HCT116 (cell line): ENCODE data around the gene DTNB. TPM values are rescaled to one million over a fixed set of nuclear protein-coding genes. Genes with fewer than 3 reads are reported as not detected.
A peak's percentile ranks its signal among the peaks of the same experiment; 100 is the strongest.

Experiments used
- ATAC-seq: fragments of 200-7000 bp; cut with Tn5 transposase; 2 replicates; pipeline ENCODE4 v1.9.1; 2020; ENCODE audit warnings: mild to moderate bottlenecking, moderate library complexity
- BruUV-seq: library from RNA; stranded (reverse); fragments of 400-500 nt; replicated peaks from 2 replicates; lab custom pipeline; 2021; lab: Mats Ljungman, UMichigan
- CTCF ChIA-PET: fragments of 300-600 bp; sonication (Branson Sonifier 250); formaldehyde crosslinking; loops from one replicate; lab custom pipeline; 2021; ENCODE audit warnings: antibody characterized with exemption; lab: Charles Lee
- POLR2A ChIA-PET: fragments of 300-600, 350-600 bp; sonication (Branson Sonifier 250); formaldehyde crosslinking; loops from one replicate; lab custom pipeline; 2021; ENCODE audit warnings: antibody characterized with exemption; lab: Charles Lee
- RAD21 ChIA-PET, 2 experiments: fragments of 300-600 bp; sonication (Branson Sonifier 250); formaldehyde crosslinking; loops; one replicate each; lab custom pipeline; 2023; ENCODE audit warnings: low total read pairs in 2 of 2; ENCODE audit not compliant: uncharacterized antibody in 2 of 2, unreplicated experiment in 2 of 2, low non-redundant PET in 1 of 2; lab: Charles Lee
- DNase-seq: peaks from one replicate; pipeline ENCODE4 v3.0.0-alpha.2; 2010; ENCODE audit warnings: low read depth, low spot score
- H2AFZ ChIP-seq: fragments of 200-600 bp; shearing (Covaris generic), sonication (generic); 2 replicates; pipeline ENCODE4 v1.6.1; 2017; ENCODE audit warnings: low read depth, mixed run types, mixed read lengths, antibody characterized with exemption, low read length; ENCODE audit not compliant: poor library complexity, severe bottlenecking
- H3K27ac ChIP-seq: 2 replicates; pipeline ENCODE4 v1.5.1; 2012; ENCODE audit warnings: low read depth, low read length
- H3K27me3 ChIP-seq: fragments of 200-600 bp; sonication (generic); 2 replicates; pipeline ENCODE4 v1.6.1; 2016; ENCODE audit warnings: mixed run types, low read length, mixed read lengths; ENCODE audit not compliant: insufficient read depth
- H3K36me3 ChIP-seq, 2 experiments: fragments of 200-500 bp in 1 of 2; fragments of 200-600 bp in 1 of 2; sonication (Bioruptor generic) in 1 of 2; sonication (generic) in 1 of 2; 2 replicates each; pipeline versions ENCODE4 v1.5.1 to v1.6.1; 2014 to 2016; ENCODE audit warnings: low read length in 2 of 2, inconsistent platforms in 1 of 2, mixed read lengths in 1 of 2, mixed run types in 1 of 2; ENCODE audit not compliant: insufficient read depth in 2 of 2, control insufficient read depth in 1 of 2
- H3K4me1 ChIP-seq, 2 experiments: fragments of 200-600 bp in 1 of 2; sonication (generic) in 1 of 2; 2 replicates each; pipeline versions ENCODE4 v1.5.1 to v1.6.1; 2012 to 2017; ENCODE audit warnings: low read length in 2 of 2, inconsistent platforms in 1 of 2, mild to moderate bottlenecking in 1 of 2, mixed read lengths in 1 of 2, mixed run types in 1 of 2, moderate library complexity in 1 of 2; ENCODE audit not compliant: insufficient read depth in 2 of 2, control insufficient read depth in 1 of 2
- H3K4me2 ChIP-seq: fragments of 200-600 bp; sonication (generic); 2 replicates; pipeline ENCODE4 v1.6.1; 2017; ENCODE audit warnings: mixed run types, low read length, mixed read lengths
- H3K4me3 ChIP-seq, 2 experiments: fragments of 200-600 bp in 1 of 2; sonication (generic) in 1 of 2; replicated peaks in 1 of 2; 2 replicates each; pipeline ENCODE4 v1.5.1; 2011 to 2016; ENCODE audit warnings: low read length in 2 of 2, control low read depth in 1 of 2, low read depth in 1 of 2, mild to moderate bottlenecking in 1 of 2, mixed read lengths in 1 of 2, mixed run types in 1 of 2
- H3K79me2 ChIP-seq: fragments of 200-600 bp; sonication (generic); 2 replicates; pipeline ENCODE4 v1.6.1; 2017; ENCODE audit warnings: mild to moderate bottlenecking, mixed run types, low read length, moderate library complexity, mixed read lengths; ENCODE audit not compliant: insufficient read depth
- H3K9ac ChIP-seq: fragments of 200-600 bp; sonication (generic); 2 replicates; pipeline ENCODE4 v1.6.1; 2016; ENCODE audit warnings: low read length, mixed read lengths
- H3K9me2 ChIP-seq: fragments of 200-600 bp; sonication (generic), shearing (Covaris generic); 2 replicates; pipeline ENCODE4 v1.6.1; 2017; ENCODE audit warnings: mixed run types, mild to moderate bottlenecking, moderate library complexity; ENCODE audit not compliant: insufficient read depth
- H3K9me3 ChIP-seq, 2 experiments: fragments of 200-500 bp in 1 of 2; fragments of 200-600 bp in 1 of 2; sonication (Bioruptor generic) in 1 of 2; sonication (generic) in 1 of 2; 2 replicates each; pipeline ENCODE4 v1.6.1; 2014 to 2017; ENCODE audit warnings: low read length in 2 of 2, mixed read lengths in 2 of 2, inconsistent platforms in 1 of 2, low read depth in 1 of 2, mild to moderate bottlenecking in 1 of 2, mixed run types in 1 of 2, moderate library complexity in 1 of 2; ENCODE audit not compliant: control insufficient read depth in 1 of 2, insufficient read depth in 1 of 2
- H4K20me1 ChIP-seq: fragments of 200-600 bp; sonication (generic), shearing (Covaris generic); 2 replicates; pipeline ENCODE4 v1.6.1; 2017; ENCODE audit warnings: mixed run types, mild to moderate bottlenecking, moderate library complexity; ENCODE audit not compliant: insufficient read depth
- CTCF ChIP-seq, 3 experiments: fragments of 200-600 bp in 1 of 3; sonication (generic) in 1 of 3; IDR thresholded peaks in 2 of 3; conservative IDR thresholded peaks in 1 of 3; 2 replicates each; pipeline ENCODE4 v1.5.1; 2012 to 2017; ENCODE audit warnings: low read depth in 2 of 3, low read length in 2 of 3, antibody characterized with exemption in 1 of 3, borderline replicate concordance in 1 of 3, control low read depth in 1 of 3, mild to moderate bottlenecking in 1 of 3, mixed read lengths in 1 of 3, mixed run types in 1 of 3, moderate library complexity in 1 of 3; ENCODE audit not compliant: insufficient read depth in 1 of 3
- ELF1 ChIP-seq: IDR thresholded peaks from 2 replicates; pipeline ENCODE4 v1.6.1; 2012; ENCODE audit warnings: low read depth, borderline replicate concordance
- FOSL1 ChIP-seq: IDR thresholded peaks from 2 replicates; pipeline ENCODE4 v1.6.1; 2012; ENCODE audit warnings: low read depth
- JUND ChIP-seq: IDR thresholded peaks from 2 replicates; pipeline ENCODE4 v1.6.1; 2012
- SP1 ChIP-seq: IDR thresholded peaks from 2 replicates; pipeline ENCODE4 v1.6.1; 2012; ENCODE audit warnings: low read depth
- SRF ChIP-seq: IDR thresholded peaks from 2 replicates; pipeline ENCODE4 v1.6.1; 2012; ENCODE audit warnings: low read depth
- TCF7L2 ChIP-seq: IDR thresholded peaks from 2 replicates; pipeline ENCODE4 v1.7.0; 2011; ENCODE audit warnings: borderline replicate concordance, inconsistent platforms; ENCODE audit not compliant: insufficient read depth, insufficient read length; ENCODE audit errors: extremely low read depth
- YY1 ChIP-seq: IDR thresholded peaks from 2 replicates; pipeline ENCODE4 v1.6.1; 2011; ENCODE audit warnings: low read length, low read depth, moderate library complexity, mild to moderate bottlenecking; ENCODE audit not compliant: insufficient replicate concordance; ENCODE audit errors: extremely low read depth
- ZFX ChIP-seq: fragments of 450-650 bp; IDR thresholded peaks from 2 replicates; pipeline ENCODE4 v1.6.1; 2017
- intact Hi-C: fragments of 100-400 bp; cut with micrococcal nuclease; formaldehyde crosslinking; loops from 2 replicates; pipeline ENCODE4 v1.10.0; 2022
- total RNA-seq: library from RNA; stranded (reverse); gene quantifications from one replicate; pipeline ENCODE4 v1.2.1, GENCODE V29; 2021; ENCODE audit not compliant: unreplicated experiment
- TF ChIP-seq, protein P1 (sequence below): IDR thresholded peaks from 2 replicates; pipeline ENCODE4 v1.6.1; 2012
- TF ChIP-seq, protein P2 (sequence below): IDR thresholded peaks from 2 replicates; pipeline ENCODE4 v1.6.1; 2011; ENCODE audit warnings: mild to moderate bottlenecking, low read length, moderate library complexity; ENCODE audit not compliant: insufficient replicate concordance; ENCODE audit errors: extremely low read depth

DTNB gene
- total RNA-seq, 1 experiment from 2014 or later = 30.2 TPM

DNA sequence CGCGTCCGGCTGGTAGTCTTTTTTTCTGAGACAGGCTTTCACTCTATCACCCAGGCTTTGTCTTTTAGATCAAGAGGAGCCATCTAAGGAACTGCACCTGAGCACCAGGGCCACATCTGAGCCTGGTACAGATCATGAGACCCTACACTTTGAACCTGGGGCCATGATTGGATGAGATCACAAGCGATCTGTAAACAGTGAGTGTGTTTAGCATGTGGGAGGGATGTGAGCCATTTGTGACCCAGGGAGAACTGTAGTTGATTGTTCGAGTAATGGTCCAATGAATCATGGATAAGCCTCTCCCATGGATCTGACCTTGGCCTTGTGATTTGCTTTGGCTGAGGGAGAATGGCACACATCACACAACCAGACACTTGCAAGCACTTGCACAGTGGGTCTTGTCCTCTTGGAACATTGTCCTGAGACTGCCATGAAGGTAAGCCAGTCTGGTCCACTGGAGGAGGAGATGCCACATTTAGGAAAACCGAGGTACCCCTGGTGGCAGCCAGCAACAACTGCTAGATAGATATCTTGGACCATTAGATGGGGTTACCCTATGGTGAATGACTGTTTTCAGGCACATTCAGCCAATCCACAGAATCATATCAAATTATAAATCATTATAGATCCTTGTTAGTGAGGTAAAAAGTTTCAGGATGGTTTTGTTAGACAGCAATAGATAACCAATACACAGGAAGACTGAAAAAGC lies 19.5 kb upstream of the DTNB start:
- H3K4me3 ChIP-seq = no peak overlapping the region
- CTCF ChIA-PET = interaction anchor here (0.7 kb wide), 1 partner anchor 188 kb away, joined by 3 read pairs; no protein-coding TSS in a partner anchor
- peak; percentile 73 for ATAC-seq
- TF ChIP-seq, protein P1, sequence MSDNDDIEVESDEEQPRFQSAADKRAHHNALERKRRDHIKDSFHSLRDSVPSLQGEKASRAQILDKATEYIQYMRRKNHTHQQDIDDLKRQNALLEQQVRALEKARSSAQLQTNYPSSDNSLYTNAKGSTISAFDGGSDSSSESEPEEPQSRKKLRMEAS = no peak
- peak in 2 of 3 experiments; percentile 27 to 38; a peak in 3 of 6 replicates for TF ChIP-seq CTCF (IDR thresholded peaks at IDR 0.05 in 2 of 3, conservative IDR thresholded peaks at IDR 0.05 in 1 of 3; ENCODE audit: borderline replicate concordance in 1 of 3, insufficient read depth in 1 of 3, low read depth in 2 of 3, low read length in 2 of 3)
- no peak for TF ChIP-seq JUND
- no peak for TF ChIP-seq TCF7L2
- TF ChIP-seq, all 23 proteins: peak for 1
- no TSS peak for BruUV-seq
- H2AFZ ChIP-seq = no peak overlapping the region
- DNase-seq = no peak
- H3K4me1 ChIP-seq = peaks cover 2 to 7% of the 10 kb centered on the region in 2 experiments; a peak in 3 of 4 replicates
- H3K9me3 ChIP-seq = no peaks in the 10 kb centered on the region
- RAD21 ChIA-PET = no interaction called here
- peaks cover 3% of the 10 kb centered on the region; the same call in 1 of the 2 replicates for H3K27me3 ChIP-seq
- H4K20me1 ChIP-seq = no peaks in the 10 kb centered on the region
- intact Hi-C loops = no loop called here
- no peaks in the 10 kb centered on the region for H3K79me2 ChIP-seq
- H3K27ac ChIP-seq = no peak overlapping the region
- H3K9me2 ChIP-seq = no peaks in the 10 kb centered on the region
- POLR2A ChIA-PET = no interaction called here
- no peaks in the 10 kb centered on the region for H3K36me3 ChIP-seq
- no peak overlapping the region for H3K9ac ChIP-seq
- H3K4me2 ChIP-seq = no peak overlapping the region

DNA sequence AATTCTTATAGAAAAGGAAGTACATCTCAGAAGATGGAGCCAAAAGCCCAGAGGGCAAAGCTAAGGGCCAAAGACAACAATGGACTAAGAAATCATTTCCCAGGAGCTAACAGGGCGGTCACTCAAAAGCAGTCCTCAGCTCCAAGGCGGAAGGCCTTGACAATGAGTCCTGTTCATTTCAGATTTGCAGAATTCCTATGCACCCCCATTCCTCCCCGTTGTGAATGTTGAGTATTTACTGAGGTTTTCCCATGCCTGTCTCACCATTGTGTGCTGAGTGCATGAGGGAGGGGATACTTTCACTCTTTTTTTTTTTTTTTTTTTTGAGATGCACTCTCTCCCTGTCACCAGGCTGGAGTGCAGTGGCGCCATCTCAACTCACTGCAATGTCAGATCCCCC lies 18.8 kb upstream of the DTNB start:
- CTCF ChIA-PET = interaction anchor here (0.7 to 1.8 kb wide), 2 partner anchors 8 to 187 kb away, joined by 3 to 6 read pairs; no protein-coding TSS in a partner anchor
- BruUV-seq = no TSS peak
- Histone ChIP-seq H3K4me2 (no peak overlapping the region), H3K4me3 (no peak overlapping the region), H3K36me3 (no peaks in the 10 kb centered on the region), H4K20me1 (no peaks in the 10 kb centered on the region), H3K9me2 (no peaks in the 10 kb centered on the region), H3K9ac (no peak overlapping the region), H3K27ac (no peak overlapping the region), H3K27me3 (no peaks in the 10 kb centered on the region), H3K9me3 (no peaks in the 10 kb centered on the region), H3K4me1 (peaks cover 2 to 7% of the 10 kb centered on the region in 2 experiments; a peak in 3 of 4 replicates), H3K79me2 (no peaks in the 10 kb centered on the region), H2AFZ (no peak overlapping the region)
- no peak for ATAC-seq
- RAD21 ChIA-PET = no interaction called here
- DNase-seq = no peak
- intact Hi-C loops = no loop called here
- POLR2A ChIA-PET = no interaction called here
- TF ChIP-seq, protein P2, sequence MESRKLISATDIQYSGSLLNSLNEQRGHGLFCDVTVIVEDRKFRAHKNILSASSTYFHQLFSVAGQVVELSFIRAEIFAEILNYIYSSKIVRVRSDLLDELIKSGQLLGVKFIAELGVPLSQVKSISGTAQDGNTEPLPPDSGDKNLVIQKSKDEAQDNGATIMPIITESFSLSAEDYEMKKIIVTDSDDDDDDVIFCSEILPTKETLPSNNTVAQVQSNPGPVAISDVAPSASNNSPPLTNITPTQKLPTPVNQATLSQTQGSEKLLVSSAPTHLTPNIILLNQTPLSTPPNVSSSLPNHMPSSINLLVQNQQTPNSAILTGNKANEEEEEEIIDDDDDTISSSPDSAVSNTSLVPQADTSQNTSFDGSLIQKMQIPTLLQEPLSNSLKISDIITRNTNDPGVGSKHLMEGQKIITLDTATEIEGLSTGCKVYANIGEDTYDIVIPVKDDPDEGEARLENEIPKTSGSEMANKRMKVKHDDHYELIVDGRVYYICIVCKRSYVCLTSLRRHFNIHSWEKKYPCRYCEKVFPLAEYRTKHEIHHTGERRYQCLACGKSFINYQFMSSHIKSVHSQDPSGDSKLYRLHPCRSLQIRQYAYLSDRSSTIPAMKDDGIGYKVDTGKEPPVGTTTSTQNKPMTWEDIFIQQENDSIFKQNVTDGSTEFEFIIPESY = no peak
- TF ChIP-seq YY1 = no peak
- no peak for TF ChIP-seq SRF
- TF ChIP-seq JUND = no peak
- TF ChIP-seq CTCF (IDR thresholded peaks at IDR 0.05 in 2 of 3, conservative IDR thresholded peaks at IDR 0.05 in 1 of 3; ENCODE audit: borderline replicate concordance in 1 of 3, insufficient read depth in 1 of 3, low read depth in 2 of 3, low read length in 2 of 3) = no peak
- no peak for TF ChIP-seq FOSL1
- TF ChIP-seq ZFX = no peak
- no peak for TF ChIP-seq SP1
- TF ChIP-seq ELF1 = no peak
